ENCODE measurements around the gene PTPRD. TPM values are rescaled to one million over a fixed set of nuclear protein-coding genes. Genes with fewer than 3 reads are reported as not detected.

PTPRD gene
- total RNA-seq, 1 experiment from 2014 or later: 32.5 TPM

- H2BK15ac ChIP-seq (ENCODE audit: low read depth, low read length): no peak overlapping the region
- Mint-ChIP-seq H3K36me3 (ENCODE audit: insufficient read depth in 1 of 3, low read depth in 3 of 3) (no peaks in the 10 kb centered on the region), H3K4me1 (no peaks in the 10 kb centered on the region), H3K9me3 (no peaks in the 10 kb centered on the region), H3K27ac (no peak overlapping the region), H3K27me3 (ENCODE audit: low read depth) (no peaks in the 10 kb centered on the region), H3K4me3 (no peak overlapping the region)
- H3T11ph ChIP-seq (ENCODE audit: low read length): no peak overlapping the region
- no peaks in the 10 kb centered on the region for H3K79me2 ChIP-seq (ENCODE audit: insufficient read depth, low read length)
- H4K20me1 ChIP-seq (ENCODE audit: control insufficient read depth, insufficient read depth, insufficient read length): no peaks in the 10 kb centered on the region
- H3K9me3 ChIP-seq (ENCODE audit: control insufficient read depth, low read depth, low read length): no peaks in the 10 kb centered on the region
- no peak overlapping the region for H2BK20ac ChIP-seq (ENCODE audit: low read depth, low read length, poor library complexity, severe bottlenecking)
- H3K4me1 ChIP-seq (ENCODE audit: insufficient read depth, low read length): no peaks in the 10 kb centered on the region
- no peak overlapping the region for H4K5ac ChIP-seq (ENCODE audit: insufficient read length, low read depth, low read length)
- H3K56ac ChIP-seq (ENCODE audit: insufficient read length, low read depth, low read length): no peak overlapping the region
- H2BK5ac ChIP-seq (ENCODE audit: insufficient read length, low read length): no peak overlapping the region
- no peak overlapping the region for H2BK120ac ChIP-seq (ENCODE audit: low read depth, low read length, poor library complexity, severe bottlenecking)
- no peak overlapping the region for H3K23ac ChIP-seq (ENCODE audit: insufficient read length, low read depth, low read length)
- H4K91ac ChIP-seq (ENCODE audit: insufficient read length, low read depth, low read length): no peak overlapping the region
- no peak overlapping the region for H3K4ac ChIP-seq (ENCODE audit: low read depth, low read length)
- no peak overlapping the region for H2AFZ ChIP-seq (ENCODE audit: low read length)
- no peaks in the 10 kb centered on the region for H3K79me1 ChIP-seq (ENCODE audit: insufficient read depth, low read depth, low read length, poor library complexity, severe bottlenecking)
- H3K14ac ChIP-seq (ENCODE audit: insufficient read depth, low read length): no peak overlapping the region
- no peaks in the 10 kb centered on the region for H3K23me2 ChIP-seq (ENCODE audit: insufficient read length, low read depth, low read length, poor library complexity, severe bottlenecking)
- no peak overlapping the region for H3K27ac ChIP-seq (ENCODE audit: insufficient read length, low read depth, low read length)
- no peaks in the 10 kb centered on the region for H3K27me3 ChIP-seq (ENCODE audit: insufficient read depth, low read length)
- H3K18ac ChIP-seq (ENCODE audit: insufficient read length, low read depth, low read length): no peak overlapping the region
- H2BK12ac ChIP-seq (ENCODE audit: insufficient read length, low read depth, low read length): no peak overlapping the region
- H4K8ac ChIP-seq (replicated peaks; ENCODE audit: insufficient read length, low read depth, low read length): no peak overlapping the region
- no peak overlapping the region for H3K9ac ChIP-seq (ENCODE audit: extremely low read depth, insufficient read length, low read length)
- H2AK5ac ChIP-seq (ENCODE audit: insufficient read length, low read length): no peak overlapping the region
- H3K4me2 ChIP-seq (ENCODE audit: insufficient read depth, insufficient read length, low read length): no peak overlapping the region
- TF ChIP-seq CTCF (conservative IDR thresholded peaks at IDR 0.05): no peak
- DNase-seq: no peak
Observed at GRCh38 chr9:9305600-9305999, 1307.2 kb downstream of the PTPRD start.

Measured in H9 (cell line).